ENCODE measurements around the gene PRKACA.

DNA sequence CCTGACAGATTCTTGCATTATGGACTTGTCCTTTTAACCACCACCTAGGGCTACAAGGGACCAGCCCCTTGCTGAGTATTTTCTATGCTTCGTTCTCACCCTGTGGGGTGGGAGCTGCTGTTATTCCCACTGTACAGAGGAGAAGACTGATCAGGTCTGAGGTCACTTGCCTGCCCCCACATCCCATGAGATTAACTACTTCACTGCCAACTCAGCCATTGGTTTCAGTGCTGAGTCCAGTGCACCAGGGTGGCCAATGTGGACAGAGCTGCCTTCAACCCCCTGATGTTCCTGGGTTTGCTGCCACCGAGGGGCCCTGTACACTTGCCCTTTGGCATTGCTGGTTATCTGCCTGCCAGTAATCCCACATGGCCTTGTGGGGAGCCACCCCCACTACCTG lies 6.9 kb downstream of the PRKACA start:
- TF ChIP-seq CTCF (IDR thresholded peaks at IDR 0.05; ENCODE audit: low read depth, low read length) (no peak), EZH2phosphoT487 (IDR thresholded peaks at IDR 0.05; ENCODE audit: low read depth) (no peak)
